SK-N-MC (cell line): ENCODE data around the gene IMP4.

Experiments
- FOXP2 ChIP-seq: optimal IDR thresholded peaks from 2 replicates; pipeline ENCODE3; 2011; ENCODE audit warnings: mild to moderate bottlenecking, moderate library complexity; ENCODE audit not compliant: insufficient read depth; ENCODE audit errors: extremely low read length, control extremely low read depth
- POLR2AphosphoS5 ChIP-seq: IDR thresholded peaks from 2 replicates; pipeline ENCODE4 v1.6.1; 2012; ENCODE audit warnings: mild to moderate bottlenecking, low read depth, low read length, borderline replicate concordance

DNA sequence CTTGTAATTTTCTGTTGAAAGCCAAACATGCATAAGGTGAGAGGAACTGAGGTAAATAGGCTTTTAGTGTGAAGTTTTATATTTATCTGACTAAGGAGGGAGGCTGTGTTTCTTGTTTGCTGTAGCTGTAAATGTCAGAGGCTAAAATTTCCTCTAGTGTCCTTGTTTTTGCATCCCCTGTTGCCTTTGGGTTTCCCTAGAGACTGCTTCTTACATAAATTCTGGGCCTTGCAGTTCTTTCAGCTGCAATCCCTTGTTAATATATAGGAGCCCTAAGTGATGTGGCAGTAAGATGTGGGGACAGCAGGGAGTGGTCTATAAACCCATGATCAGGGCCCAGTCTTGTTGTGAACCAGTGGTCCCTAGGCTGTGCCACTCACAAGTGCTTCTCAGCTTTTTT is 7.5 kb upstream of the IMP4 start:
- no peak for TF ChIP-seq POLR2AphosphoS5
- no peak for TF ChIP-seq FOXP2
